ENCODE results near the gene PRDM11. TPM values are rescaled to one million over a fixed set of nuclear protein-coding genes. Genes with fewer than 3 reads are reported as not detected.

PRDM11 gene
- total and polyA plus RNA-seq, 2 of the 8 experiments (the other 6 are each of a cell fraction or from before 2014, with no cell fraction given) = 3.6 to 11.7 TPM

GRCh38 chr11:45237711-45238315 lies 91.4 kb downstream of the PRDM11 start:
- Histone ChIP-seq H3K79me1 (ENCODE audit: low read depth, low read length) (no peaks in the 10 kb centered on the region), H3K4ac (replicated peaks; ENCODE audit: insufficient read length, low read depth, low read length) (no peak overlapping the region), H3K36me3 (ENCODE audit: control insufficient read depth in 2 of 4, insufficient read depth in 4 of 4, low read length in 3 of 4) (no peaks in the 10 kb centered on the region), H2BK12ac (ENCODE audit: low read depth, low read length) (no peak overlapping the region), H2BK5ac (ENCODE audit: low read depth, low read length) (no peak overlapping the region), H3K9ac (replicated peaks in 1 of 4; ENCODE audit: extremely low read depth in 1 of 4, low read depth in 3 of 4, low read length in 3 of 4) (no peak overlapping the region), H4K91ac (replicated peaks; ENCODE audit: insufficient read length, low read length) (no peak overlapping the region), H3K56ac (replicated peaks; ENCODE audit: insufficient read length, low read depth, low read length) (no peak overlapping the region), H4K5ac (ENCODE audit: insufficient read length, low read depth, low read length) (no peak overlapping the region), H3K27me3 (replicated peaks in 1 of 4; ENCODE audit: control insufficient read depth in 3 of 4, extremely low read depth in 1 of 4, insufficient read depth in 3 of 4, low read length in 3 of 4) (no peaks in the 10 kb centered on the region), H3K18ac (ENCODE audit: extremely low read depth, low read length) (no peak overlapping the region), H3K9me3 (ENCODE audit: insufficient read depth in 2 of 2, low read depth in 1 of 2, low read length in 1 of 2) (peaks cover 0 to 3% of the 10 kb centered on the region in 2 experiments; a peak in 1 of 4 replicates), H3K27ac (ENCODE audit: low read depth, low read length) (no peak overlapping the region), H3K23ac (ENCODE audit: insufficient read length) (no peak overlapping the region), H3K4me3 (ENCODE audit: extremely low read depth in 1 of 4, insufficient read depth in 2 of 4, low read depth in 3 of 4, low read length in 4 of 4) (no peak overlapping the region), H3K23me2 (ENCODE audit: low read depth, low read length) (no peaks in the 10 kb centered on the region), H3K4me1 (replicated peaks in 1 of 4; ENCODE audit: control insufficient read depth in 3 of 4, insufficient read depth in 4 of 4, low read length in 3 of 4) (peaks cover 0 to 4% (median 2%) of the 10 kb centered on the region in 4 experiments; a peak in 2 of 7 replicates), H2AK5ac (ENCODE audit: low read depth, low read length) (no peak overlapping the region), H4K8ac (ENCODE audit: extremely low read depth, insufficient read depth, low read length) (no peak overlapping the region), H3K79me2 (ENCODE audit: control insufficient read depth in 1 of 2, insufficient read depth in 2 of 2, low read length in 2 of 2) (no peaks in the 10 kb centered on the region), H2BK20ac (ENCODE audit: low read length) (no peak overlapping the region), H3K14ac (ENCODE audit: insufficient read length) (no peak overlapping the region), H4K20me1 (replicated peaks in 1 of 2; ENCODE audit: control insufficient read depth in 1 of 2, insufficient read depth in 2 of 2, low read length in 2 of 2) (no peaks in the 10 kb centered on the region), H2AFZ (ENCODE audit: low read length) (no peak overlapping the region), H2BK120ac (replicated peaks; ENCODE audit: low read depth, low read length) (no peak overlapping the region), H3K4me2 (ENCODE audit: insufficient read depth in 1 of 2, low read depth in 2 of 2, low read length in 2 of 2) (no peak overlapping the region), H2BK15ac (ENCODE audit: low read length) (no peak overlapping the region)
- POLR2A ChIA-PET (ENCODE audit: partially characterized antibody) = no interaction called here
- CTCF ChIA-PET (ENCODE audit: partially characterized antibody) = interaction anchor here (0.6 to 9.7 kb wide), 11 partner anchors 7 to 463 kb away, joined by 3 to 78 read pairs (median 5); no protein-coding TSS in a partner anchor
- no peak for DNase-seq (ENCODE audit: low read depth in 1 of 2, low spot score in 2 of 2)
- FAIRE-seq = no peak
- WGBS, 2 experiments (ENCODE audit: extremely low coverage in 1 of 2, insufficient coverage in 1 of 2, insufficient read length in 1 of 2, insufficient replicate concordance in 2 of 2, low coverage in 1 of 2, low lambda C conversion rate in 2 of 2, missing lambda C conversion rate in 1 of 2) = 84% methylated on average over 4 of the region's 4 CpGs; no CpG with 5 or more reads in 1 of the 2 experiments
- no peak for TF ChIP-seq JUN (IDR thresholded peaks at IDR 0.05; ENCODE audit: low read depth, low read length)
- no peak for TF ChIP-seq ZNF274 (IDR thresholded peaks at IDR 0.05; ENCODE audit: borderline replicate concordance, extremely low read depth, low read length)

Data from H1 (cell line).